WTC11 (cell line): ENCODE results near the gene SP140L.

ENCODE experiments used
- MYBL2 ChIP-seq: sonication (generic); formaldehyde crosslinking; IDR thresholded peaks from 2 replicates; pipeline ENCODE4 v1.8.1; 2023; ENCODE audit warnings: mild to moderate bottlenecking, moderate library complexity, missing genetic modification reagents
- TF ChIP-seq, protein P1 (sequence below): fragments of 200-600 bp; IDR thresholded peaks from 2 replicates; pipeline ENCODE4 v1.8.0; 2022; ENCODE audit warnings: antibody characterized with exemption

DNA sequence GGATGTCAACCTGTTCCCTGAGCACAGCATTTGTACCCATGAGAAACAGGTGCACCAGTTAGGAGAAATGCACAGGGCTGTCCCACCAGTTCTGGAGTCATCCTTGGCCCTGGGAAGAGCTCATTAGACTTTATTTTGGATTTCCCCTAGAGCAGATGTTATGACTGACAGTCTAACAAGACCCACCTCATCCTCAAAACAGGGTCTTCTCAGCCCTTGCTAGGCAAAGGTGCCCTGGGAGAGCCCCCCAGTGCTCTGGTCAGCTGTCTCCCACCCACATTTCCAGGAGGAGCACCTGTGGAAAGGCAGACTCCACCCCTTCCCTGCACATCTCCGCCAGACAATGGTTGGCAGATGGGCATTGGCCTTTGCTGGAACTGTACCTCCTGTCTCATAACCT is 83.3 kb downstream of the SP140L start:
- TF ChIP-seq, protein P1, sequence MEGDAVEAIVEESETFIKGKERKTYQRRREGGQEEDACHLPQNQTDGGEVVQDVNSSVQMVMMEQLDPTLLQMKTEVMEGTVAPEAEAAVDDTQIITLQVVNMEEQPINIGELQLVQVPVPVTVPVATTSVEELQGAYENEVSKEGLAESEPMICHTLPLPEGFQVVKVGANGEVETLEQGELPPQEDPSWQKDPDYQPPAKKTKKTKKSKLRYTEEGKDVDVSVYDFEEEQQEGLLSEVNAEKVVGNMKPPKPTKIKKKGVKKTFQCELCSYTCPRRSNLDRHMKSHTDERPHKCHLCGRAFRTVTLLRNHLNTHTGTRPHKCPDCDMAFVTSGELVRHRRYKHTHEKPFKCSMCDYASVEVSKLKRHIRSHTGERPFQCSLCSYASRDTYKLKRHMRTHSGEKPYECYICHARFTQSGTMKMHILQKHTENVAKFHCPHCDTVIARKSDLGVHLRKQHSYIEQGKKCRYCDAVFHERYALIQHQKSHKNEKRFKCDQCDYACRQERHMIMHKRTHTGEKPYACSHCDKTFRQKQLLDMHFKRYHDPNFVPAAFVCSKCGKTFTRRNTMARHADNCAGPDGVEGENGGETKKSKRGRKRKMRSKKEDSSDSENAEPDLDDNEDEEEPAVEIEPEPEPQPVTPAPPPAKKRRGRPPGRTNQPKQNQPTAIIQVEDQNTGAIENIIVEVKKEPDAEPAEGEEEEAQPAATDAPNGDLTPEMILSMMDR: no peak
- no peak for TF ChIP-seq MYBL2 (CRISPR knock-in tag)
